Stomach smooth muscle (tissue), 2 donors: ENCODE measurements around the gene FAM200B.

ENCODE experiments used
- H3K27ac ChIP-seq: one replicate; pipeline ENCODE4 v1.7.0; 2013; ENCODE audit warnings: mild to moderate bottlenecking, low read length, inconsistent platforms
- H3K27me3 ChIP-seq, 2 donors: one replicate each; pipeline ENCODE4 v1.7.0; 2013; ENCODE audit warnings: low read length in 2 of 2; ENCODE audit not compliant: insufficient read depth in 2 of 2, control insufficient read depth in 1 of 2
- H3K36me3 ChIP-seq, 2 donors: one replicate each; pipeline ENCODE4 v1.7.0; 2013; ENCODE audit warnings: low read length in 2 of 2; ENCODE audit not compliant: control insufficient read depth in 2 of 2, insufficient read depth in 2 of 2
- H3K4me1 ChIP-seq: one replicate; pipeline ENCODE4 v1.7.0; 2013; ENCODE audit warnings: low read length; ENCODE audit not compliant: control insufficient read depth, insufficient read depth
- H3K4me3 ChIP-seq, 2 donors: one replicate each; pipeline ENCODE4 v1.7.0; 2013; ENCODE audit warnings: low read length in 2 of 2
- H3K9ac ChIP-seq, 2 donors: one replicate each; pipeline ENCODE4 v1.7.0; 2013; ENCODE audit warnings: low read length in 2 of 2, mild to moderate bottlenecking in 1 of 2
- H3K9me3 ChIP-seq, 2 donors: one replicate each; pipeline ENCODE4 v1.7.0; 2013; ENCODE audit warnings: low read length in 2 of 2; ENCODE audit not compliant: control insufficient read depth in 2 of 2
- donor health status: healthy.
- donor health status: Pancreatic carcinoma.

Gene FAM200B

DNA sequence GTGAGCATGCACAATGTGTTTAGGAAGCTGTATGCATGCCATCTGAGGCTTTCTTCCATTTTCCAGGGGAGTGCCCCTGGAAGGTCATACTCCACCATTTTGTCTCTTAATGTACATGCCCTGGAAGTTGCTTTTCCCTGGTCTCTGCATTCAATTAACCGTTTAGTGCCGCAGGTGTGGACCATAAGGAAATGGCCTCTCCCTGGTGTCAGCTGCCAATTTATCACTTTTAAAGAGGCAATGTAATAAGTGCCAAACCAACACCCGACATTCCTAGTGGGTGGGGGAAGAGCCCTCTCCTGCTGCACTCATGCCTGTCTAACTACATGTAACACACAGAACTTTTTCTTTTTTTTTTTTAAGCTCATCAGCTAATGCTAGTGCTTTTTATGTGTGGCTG lies 14.1 kb downstream of the FAM200B start:
- Histone ChIP-seq H3K4me3 (no peak overlapping the region), H3K9ac (no peak overlapping the region), H3K9me3 (no peaks in the 10 kb centered on the region), H3K27me3 (no peaks in the 10 kb centered on the region), H3K27ac (no peak overlapping the region), H3K4me1 (no peaks in the 10 kb centered on the region), H3K36me3 (no peaks in the 10 kb centered on the region)

DNA sequence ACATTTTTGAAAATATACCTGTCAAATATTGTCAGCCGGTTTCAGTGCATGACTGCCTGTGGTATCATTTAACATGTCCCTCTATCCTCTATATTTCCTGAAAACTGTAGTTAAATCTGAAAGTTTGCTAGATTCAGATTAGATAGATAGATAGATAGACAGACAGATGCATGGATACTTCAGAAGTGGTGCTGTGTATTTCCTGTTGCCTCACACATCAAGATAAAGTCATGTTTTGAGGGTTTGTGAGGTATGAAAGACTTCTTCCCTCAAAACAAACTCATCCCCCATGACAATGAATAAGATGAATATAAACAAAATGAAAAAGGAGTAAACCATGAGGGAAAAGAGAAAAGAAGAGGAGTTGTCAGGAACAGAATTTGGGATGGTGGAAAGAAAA lies 15.2 kb downstream of the FAM200B start:
- no peaks in the 10 kb centered on the region for H3K4me1 ChIP-seq
- H3K36me3 ChIP-seq = no peaks in the 10 kb centered on the region
- H3K9ac ChIP-seq = no peak overlapping the region
- H3K27ac ChIP-seq = no peak overlapping the region
- no peak overlapping the region for H3K4me3 ChIP-seq
- H3K27me3 ChIP-seq = no peaks in the 10 kb centered on the region
- no peaks in the 10 kb centered on the region for H3K9me3 ChIP-seq

DNA sequence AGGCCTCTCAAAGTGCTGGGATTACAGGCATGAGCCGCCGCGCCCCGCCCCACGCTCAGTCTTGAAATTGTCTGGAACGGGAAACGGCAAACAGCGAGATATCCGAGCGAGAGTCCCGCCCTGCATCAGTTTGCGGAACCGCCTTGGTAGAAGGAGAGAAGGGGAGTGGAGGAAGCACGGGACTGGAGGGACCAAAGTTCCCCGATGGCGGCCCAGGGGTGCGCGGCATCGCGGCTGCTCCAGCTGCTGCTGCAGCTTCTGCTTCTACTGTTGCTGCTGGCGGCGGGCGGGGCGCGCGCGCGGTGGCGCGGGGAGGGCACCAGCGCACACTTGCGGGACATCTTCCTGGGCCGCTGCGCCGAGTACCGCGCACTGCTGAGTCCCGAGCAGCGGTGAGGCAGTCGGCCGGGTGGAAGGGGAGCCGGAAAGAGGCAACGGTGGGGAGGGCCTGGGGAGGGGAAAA lies 21.3 kb downstream of the FAM200B start, which contains the start of gene BST1:
TSS of gene BST1 (plus strand) at position 125 of the 463 bp plus-strand sequence. CDS start at position 205, 80 bp downstream.
- Histone ChIP-seq H3K27ac (peak within 1 kb of the TSS; percentile 46), H3K27me3 (no peaks in the 10 kb centered on the region), H3K4me1 (peaks cover 9% of the 10 kb centered on the region), H3K36me3 (no peaks in the 10 kb centered on the region), H3K4me3 (peak within 1 kb of the TSS; percentile 72 to 78), H3K9ac (peak within 1 kb of the TSS; percentile 41 to 73), H3K9me3 (no peaks in the 10 kb centered on the region)

DNA sequence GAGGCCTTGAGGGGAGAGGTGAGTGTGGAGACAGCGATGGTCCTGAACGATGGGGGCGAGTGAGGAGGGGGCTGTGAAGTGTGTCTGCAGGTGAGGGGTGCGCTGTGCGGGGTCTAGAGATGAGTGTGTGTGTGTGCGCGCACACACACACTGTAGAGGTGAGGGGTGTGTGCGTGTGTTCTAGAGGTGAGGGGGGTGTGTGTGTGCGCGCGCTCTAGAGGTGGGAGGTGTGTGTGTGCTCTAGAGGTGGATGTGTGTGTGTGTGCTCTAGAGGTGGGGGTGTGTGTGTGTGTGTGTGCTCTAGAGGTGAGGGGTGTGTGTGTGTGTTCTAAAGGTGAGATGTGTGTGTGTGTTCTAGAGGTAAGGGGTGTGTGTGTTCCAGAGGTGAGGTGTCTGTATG lies 21.8 kb downstream of the FAM200B start:
- peak overlapping the region; percentile 46 for H3K27ac ChIP-seq
- H3K9ac ChIP-seq = no peak overlapping the region

GRCh38 chr4:15704129-15704528 lies 22.5 kb downstream of the FAM200B start:
- Histone ChIP-seq H3K36me3 (no peaks in the 10 kb centered on the region), H3K4me3 (no peak overlapping the region), H3K9me3 (no peaks in the 10 kb centered on the region)

More for the DNA sequence above, 21.8 kb downstream of the FAM200B start:
- Histone ChIP-seq H3K36me3 (no peaks in the 10 kb centered on the region), H3K9me3 (no peaks in the 10 kb centered on the region), H3K27me3 (no peaks in the 10 kb centered on the region), H3K4me3 (peak overlapping the region; percentile 72 to 78), H3K4me1 (peaks cover 9% of the 10 kb centered on the region)

DNA sequence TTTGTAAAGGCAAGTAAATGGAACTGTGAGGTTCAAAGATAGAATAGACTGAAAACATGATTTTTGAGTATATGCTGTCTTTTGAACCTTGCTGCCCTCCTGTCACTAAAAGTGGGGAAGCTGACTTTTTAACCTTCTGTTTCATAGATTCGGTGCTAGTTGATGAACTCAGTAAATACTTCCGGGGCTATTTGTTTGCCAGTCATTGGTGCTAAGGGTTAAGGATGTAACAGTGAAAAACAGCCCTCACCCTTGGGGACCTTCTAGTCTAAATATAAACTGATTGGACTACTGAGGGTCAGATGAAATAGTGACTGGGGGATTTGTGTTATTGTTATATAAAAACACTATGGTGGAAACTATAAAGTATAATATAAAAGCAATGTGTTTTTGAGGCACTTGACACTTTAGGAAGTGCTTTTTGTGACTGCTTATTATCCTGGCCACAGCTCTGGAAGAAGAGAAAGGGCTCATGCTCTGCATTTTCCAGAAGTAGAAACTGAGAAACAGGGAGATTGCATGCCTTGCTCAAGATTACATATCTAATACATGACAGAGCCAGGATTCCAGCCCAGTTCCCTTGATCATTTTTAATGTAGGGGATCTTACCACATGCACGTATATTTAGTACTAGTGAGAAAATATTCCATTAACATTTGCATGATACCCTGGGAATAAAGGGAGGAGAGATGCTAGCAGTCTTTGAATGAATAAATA lies 25.2 kb downstream of the FAM200B start:
- H3K27me3 ChIP-seq = no peaks in the 10 kb centered on the region
- no peak overlapping the region for H3K27ac ChIP-seq
- no peak overlapping the region for H3K4me3 ChIP-seq
- peaks cover 9% of the 10 kb centered on the region for H3K4me1 ChIP-seq
- no peaks in the 10 kb centered on the region for H3K36me3 ChIP-seq
- no peaks in the 10 kb centered on the region for H3K9me3 ChIP-seq
- H3K9ac ChIP-seq = no peak overlapping the region

More at GRCh38 chr4:15704129-15704528, 22.5 kb downstream of the FAM200B start:
- Histone ChIP-seq H3K27ac (no peak overlapping the region), H3K4me1 (peaks cover 9% of the 10 kb centered on the region), H3K9ac (no peak overlapping the region), H3K27me3 (no peaks in the 10 kb centered on the region)

- Histone ChIP-seq H3K27ac (no peak overlapping the region), H3K4me1 (peaks cover 8% of the 10 kb centered on the region), H3K27me3 (no peaks in the 10 kb centered on the region), H3K9ac (no peak overlapping the region), H3K36me3 (no peaks in the 10 kb centered on the region), H3K9me3 (no peaks in the 10 kb centered on the region), H3K4me3 (no peak overlapping the region)
Observed at GRCh38 chr4:15707363-15707715, 25.7 kb downstream of the FAM200B start.

GRCh38 chr4:15711762-15712161 lies 30.1 kb downstream of the FAM200B start:
- H3K9ac ChIP-seq = no peak overlapping the region
- no peaks in the 10 kb centered on the region for H3K36me3 ChIP-seq
- no peak overlapping the region for H3K4me3 ChIP-seq

DNA sequence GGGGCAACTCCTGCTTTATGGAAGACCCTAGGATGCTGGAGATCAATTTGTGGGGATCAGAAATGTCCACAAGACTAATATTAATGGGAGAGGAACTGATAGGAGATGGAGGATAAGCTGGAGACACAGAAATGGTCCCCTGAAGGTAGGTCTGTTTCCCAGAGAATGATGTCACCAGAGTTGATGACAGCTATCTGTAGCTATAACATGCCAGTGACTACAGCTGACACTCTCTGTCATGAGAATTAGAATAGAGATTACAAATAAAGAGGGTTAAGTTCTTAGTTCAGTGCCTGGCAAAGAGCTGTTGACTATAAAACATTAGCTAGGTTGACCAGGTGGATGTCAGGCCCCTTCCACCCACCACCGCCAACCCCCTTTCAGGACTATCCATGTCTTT lies 30.6 kb downstream of the FAM200B start:
- no peaks in the 10 kb centered on the region for H3K36me3 ChIP-seq
- H3K9me3 ChIP-seq = no peaks in the 10 kb centered on the region
- no peak overlapping the region for H3K9ac ChIP-seq
- H3K4me1 ChIP-seq = peaks cover 12% of the 10 kb centered on the region
- H3K27ac ChIP-seq = no peak overlapping the region
- no peaks in the 10 kb centered on the region for H3K27me3 ChIP-seq
- no peak overlapping the region for H3K4me3 ChIP-seq

More at GRCh38 chr4:15711762-15712161, 30.1 kb downstream of the FAM200B start:
- Histone ChIP-seq H3K4me1 (peaks cover 7% of the 10 kb centered on the region), H3K27ac (no peak overlapping the region), H3K27me3 (no peaks in the 10 kb centered on the region), H3K9me3 (no peaks in the 10 kb centered on the region)

GRCh38 chr4:15714141-15714540 lies 32.5 kb downstream of the FAM200B start:
- no peaks in the 10 kb centered on the region for H3K36me3 ChIP-seq
- H3K4me1 ChIP-seq = peaks cover 27% of the 10 kb centered on the region
- H3K9me3 ChIP-seq = no peaks in the 10 kb centered on the region
- no peak overlapping the region for H3K4me3 ChIP-seq
- H3K27ac ChIP-seq = no peak overlapping the region
- H3K27me3 ChIP-seq = no peaks in the 10 kb centered on the region
- H3K9ac ChIP-seq = no peak overlapping the region
